Esophagus muscularis mucosa (tissue), 4 donors: ENCODE data around the gene UNC13B. TPM values are rescaled to one million over a fixed set of nuclear protein-coding genes. Genes with fewer than 3 reads are reported as not detected.

Source experiments
- DNase-seq: peaks from one replicate; pipeline ENCODE4 v3.0.0-alpha.2; 2017; ENCODE audit errors: extremely low spot score
- H3K27ac ChIP-seq, 4 donors: fragments of 200-600 bp; sonication (generic); replicated peaks in 1 of 4; 1 replicate in 3 of 4; 2 replicates in 1 of 4; pipeline ENCODE4 v1.5.1; 2016 to 2019; ENCODE audit warnings: mild to moderate bottlenecking in 1 of 4
- H3K27me3 ChIP-seq, 4 donors: fragments of 200-600 bp; sonication (generic); one replicate each; pipeline versions ENCODE4 v1.5.1 to v1.6.0; 2016 to 2019
- H3K36me3 ChIP-seq, 4 donors: fragments of 200-600 bp; sonication (generic); one replicate each; pipeline ENCODE4 v1.5.1; 2016 to 2019
- H3K4me1 ChIP-seq, 4 donors: fragments of 200-600 bp; sonication (generic); one replicate each; pipeline ENCODE4 v1.5.1; 2016 to 2019
- H3K4me3 ChIP-seq, 4 donors: fragments of 200-600 bp; sonication (generic); 1 replicate in 2 of 4; 2 replicates in 2 of 4; pipeline ENCODE4 v1.5.1; 2016 to 2019; ENCODE audit warnings: mild to moderate bottlenecking in 4 of 4, moderate library complexity in 1 of 4
- H3K9me3 ChIP-seq, 4 donors: fragments of 200-600 bp; sonication (generic); 1 replicate in 3 of 4; 2 replicates in 1 of 4; pipeline ENCODE4 v1.5.1; 2016 to 2019
- EP300 ChIP-seq: sonication (generic); formaldehyde crosslinking; IDR thresholded peaks from one replicate; pipeline ENCODE4 v1.6.1; 2017; ENCODE audit warnings: antibody characterized with exemption
- POLR2A ChIP-seq: fragments of 450-650 bp; IDR thresholded peaks from one replicate; pipeline ENCODE4 v1.6.1; 2017; ENCODE audit warnings: antibody characterized with exemption, moderate library complexity, mild to moderate bottlenecking, low read depth
- POLR2AphosphoS5 ChIP-seq, 2 donors: sonication (generic); formaldehyde crosslinking; IDR thresholded peaks; one replicate each; pipeline ENCODE4 v1.6.1; 2017; ENCODE audit warnings: antibody characterized with exemption in 2 of 2
- WGBS: methylation state at CpG from one replicate; pipeline ENCODE4 v1.1.5; 2018; 5-methylcytosine and 5-hydroxymethylcytosine counted together
- intact Hi-C: fragments of 100-400 bp; cut with DNase I; formaldehyde crosslinking; loops from one replicate; pipeline ENCODE4 v1.15.1; 2023
- total RNA-seq, 4 donors: library from RNA; depleted of rRNA; stranded (reverse); fragments of >200 nt; gene quantifications; one replicate each; pipeline versions ENCODE4 v1.1.0 to v1.2.1, GENCODE V29; 2016
- TF ChIP-seq, protein P1 (sequence below), 3 experiments: fragments of 200-600 bp in 2 of 3; fragments of 450-650 bp in 1 of 3; sonication (generic) in 2 of 3; IDR thresholded peaks; one replicate each; pipeline ENCODE4 v1.5.1; 2017 to 2019; ENCODE audit warnings: antibody characterized with exemption in 3 of 3, mild to moderate bottlenecking in 2 of 3, moderate library complexity in 1 of 3

Gene UNC13B
- total RNA-seq, 4 donors from 2014 or later: 21.9 to 30.7 (median 28.7) TPM

DNA sequence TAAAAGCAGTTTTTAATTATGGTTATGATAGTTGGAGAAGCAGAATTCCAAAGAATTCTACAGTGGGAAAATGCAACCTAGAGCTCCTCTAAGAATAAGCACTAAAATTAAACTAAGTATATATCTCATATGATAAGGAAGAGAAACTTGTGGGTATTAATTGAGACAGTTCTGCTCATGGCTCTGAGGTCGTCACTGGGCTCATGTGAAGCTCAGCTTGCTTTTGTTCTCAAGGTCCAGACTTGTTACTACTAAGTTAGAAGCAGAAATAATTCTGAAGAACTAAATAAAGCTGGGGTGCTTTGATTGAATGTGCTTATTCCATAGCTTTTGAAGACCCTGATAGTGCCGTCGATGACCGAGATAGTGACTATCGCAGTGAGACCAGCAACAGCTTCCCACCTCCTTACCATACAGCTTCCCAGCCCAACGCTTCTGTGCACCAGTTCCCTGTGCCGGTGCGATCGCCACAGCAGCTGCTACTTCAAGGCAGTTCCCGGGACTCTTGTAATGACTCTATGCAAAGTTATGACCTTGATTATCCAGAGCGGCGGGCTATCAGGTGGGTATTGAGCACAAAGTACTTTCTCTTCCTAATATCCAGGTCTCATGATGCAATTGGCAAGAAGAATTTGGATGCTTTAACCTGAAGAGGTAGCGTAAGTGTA lies 133.7 kb downstream of the UNC13B start:
- Histone ChIP-seq H3K4me3 (no peak overlapping the region), H3K27me3 (no peaks in the 10 kb centered on the region), H3K27ac (no peak overlapping the region), H3K36me3 (peaks cover 5 to 19% (median 12%) of the 10 kb centered on the region in 4 donors), H3K4me1 (no peaks in the 10 kb centered on the region), H3K9me3 (no peaks in the 10 kb centered on the region)
- WGBS: 91% methylated on average over 13 of the region's 13 CpGs
- DNase-seq: no peak
- TF ChIP-seq POLR2A (no peak), EP300 (no peak), POLR2AphosphoS5 (IDR thresholded peaks at IDR 0.05) (no peak)
- TF ChIP-seq, protein P1, sequence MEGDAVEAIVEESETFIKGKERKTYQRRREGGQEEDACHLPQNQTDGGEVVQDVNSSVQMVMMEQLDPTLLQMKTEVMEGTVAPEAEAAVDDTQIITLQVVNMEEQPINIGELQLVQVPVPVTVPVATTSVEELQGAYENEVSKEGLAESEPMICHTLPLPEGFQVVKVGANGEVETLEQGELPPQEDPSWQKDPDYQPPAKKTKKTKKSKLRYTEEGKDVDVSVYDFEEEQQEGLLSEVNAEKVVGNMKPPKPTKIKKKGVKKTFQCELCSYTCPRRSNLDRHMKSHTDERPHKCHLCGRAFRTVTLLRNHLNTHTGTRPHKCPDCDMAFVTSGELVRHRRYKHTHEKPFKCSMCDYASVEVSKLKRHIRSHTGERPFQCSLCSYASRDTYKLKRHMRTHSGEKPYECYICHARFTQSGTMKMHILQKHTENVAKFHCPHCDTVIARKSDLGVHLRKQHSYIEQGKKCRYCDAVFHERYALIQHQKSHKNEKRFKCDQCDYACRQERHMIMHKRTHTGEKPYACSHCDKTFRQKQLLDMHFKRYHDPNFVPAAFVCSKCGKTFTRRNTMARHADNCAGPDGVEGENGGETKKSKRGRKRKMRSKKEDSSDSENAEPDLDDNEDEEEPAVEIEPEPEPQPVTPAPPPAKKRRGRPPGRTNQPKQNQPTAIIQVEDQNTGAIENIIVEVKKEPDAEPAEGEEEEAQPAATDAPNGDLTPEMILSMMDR (IDR thresholded peaks at IDR 0.05): no peak
- intact Hi-C loops: no loop called here

DNA sequence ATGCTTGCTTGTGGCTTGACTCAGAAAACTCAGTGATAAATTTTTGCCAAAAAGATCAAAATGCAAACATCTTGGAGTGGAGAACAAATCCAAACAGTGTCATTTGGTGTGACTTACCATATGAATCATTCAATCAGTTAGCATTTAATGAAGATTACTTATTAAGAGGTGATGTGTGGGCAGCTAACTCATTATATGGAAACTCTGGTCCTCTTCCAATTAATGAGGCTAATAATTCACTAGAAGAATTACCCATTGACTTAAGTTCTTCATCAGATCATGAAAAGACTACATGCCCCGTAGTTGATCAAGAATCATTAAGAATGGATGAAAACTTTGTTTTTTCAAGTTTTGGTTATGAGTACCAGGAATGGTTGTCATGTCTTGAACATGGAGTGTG lies 141.8 kb downstream of the UNC13B start:
- peaks cover under 1 to 6% (median 3%) of the 10 kb centered on the region in 4 donors for H3K36me3 ChIP-seq
- H3K4me3 ChIP-seq: no peak overlapping the region
- WGBS: 95% methylated on average over 1 of the region's 1 CpG
- no peak overlapping the region for H3K27ac ChIP-seq
- intact Hi-C loops: no loop called here
- H3K27me3 ChIP-seq: no peaks in the 10 kb centered on the region
- no peaks in the 10 kb centered on the region for H3K4me1 ChIP-seq
- H3K9me3 ChIP-seq: no peaks in the 10 kb centered on the region
- no peak for TF ChIP-seq POLR2A
- no peak for TF ChIP-seq EP300
- DNase-seq: no peak

DNA sequence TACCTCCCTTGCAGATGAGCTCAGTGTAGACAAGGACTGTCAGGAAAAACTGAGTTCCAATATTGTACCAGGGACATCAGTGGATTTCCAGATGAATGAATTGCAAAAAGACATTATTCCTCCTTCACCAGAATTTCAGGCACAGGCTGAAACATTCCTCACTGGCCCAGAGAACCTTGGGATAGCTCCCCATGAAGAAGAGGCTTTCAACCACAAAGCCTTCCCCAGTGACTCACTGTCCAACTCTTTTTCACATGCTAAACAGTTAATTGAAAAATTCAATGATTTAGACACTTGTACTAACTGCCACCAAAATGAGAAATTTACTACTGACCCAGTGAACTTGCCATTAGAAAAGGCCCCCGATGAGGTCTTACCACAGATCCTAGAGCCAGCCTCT lies 144.5 kb downstream of the UNC13B start:
- H3K4me1 ChIP-seq: peaks cover 2 to 6% (median 5%) of the 10 kb centered on the region in 4 donors
- intact Hi-C loops: no loop called here
- no peak for DNase-seq
- no peak overlapping the region for H3K4me3 ChIP-seq
- WGBS: 69% methylated on average over 1 of the region's 1 CpG
- H3K27ac ChIP-seq: no peak overlapping the region
- H3K9me3 ChIP-seq: no peaks in the 10 kb centered on the region
- no peak for TF ChIP-seq POLR2A
- TF ChIP-seq, protein P1 (IDR thresholded peaks at IDR 0.05): no peak
- TF ChIP-seq POLR2AphosphoS5 (IDR thresholded peaks at IDR 0.05): no peak
- TF ChIP-seq EP300: no peak
- no peaks in the 10 kb centered on the region for H3K27me3 ChIP-seq
- peaks cover 7 to 9% (median 8%) of the 10 kb centered on the region in 4 donors for H3K36me3 ChIP-seq

DNA sequence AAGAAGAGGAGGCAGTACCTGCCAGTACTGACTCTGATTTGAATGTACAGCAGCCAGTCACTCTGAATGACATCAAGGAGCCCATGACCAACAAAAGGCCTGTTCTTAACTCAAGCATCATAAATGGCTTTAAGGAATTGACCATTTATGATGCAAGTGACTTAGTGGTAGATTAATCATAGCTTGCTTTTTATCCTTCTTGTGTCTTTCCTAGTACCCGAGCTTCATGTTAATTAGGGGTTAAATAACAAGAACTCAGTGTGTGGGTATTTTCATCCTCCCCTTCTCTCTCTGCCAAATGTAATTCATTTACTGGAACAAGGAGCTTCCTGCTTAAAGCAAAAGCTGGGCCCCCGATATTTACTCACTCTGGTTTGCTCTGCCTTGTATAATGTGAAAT lies 146.5 kb downstream of the UNC13B start:
- TF ChIP-seq EP300 (no peak), POLR2A (no peak), POLR2AphosphoS5 (IDR thresholded peaks at IDR 0.05) (no peak)
- TF ChIP-seq, protein P1 (IDR thresholded peaks at IDR 0.05): no peak
- Histone ChIP-seq H3K27me3 (no peaks in the 10 kb centered on the region), H3K4me1 (peaks cover 11 to 14% (median 12%) of the 10 kb centered on the region in 4 donors), H3K27ac (no peak overlapping the region), H3K9me3 (no peaks in the 10 kb centered on the region), H3K4me3 (no peak overlapping the region), H3K36me3 (peaks cover 7 to 9% (median 8%) of the 10 kb centered on the region in 4 donors)
- DNase-seq: no peak
- intact Hi-C loops: no loop called here
- WGBS: 67% methylated on average over 2 of the region's 2 CpGs

DNA sequence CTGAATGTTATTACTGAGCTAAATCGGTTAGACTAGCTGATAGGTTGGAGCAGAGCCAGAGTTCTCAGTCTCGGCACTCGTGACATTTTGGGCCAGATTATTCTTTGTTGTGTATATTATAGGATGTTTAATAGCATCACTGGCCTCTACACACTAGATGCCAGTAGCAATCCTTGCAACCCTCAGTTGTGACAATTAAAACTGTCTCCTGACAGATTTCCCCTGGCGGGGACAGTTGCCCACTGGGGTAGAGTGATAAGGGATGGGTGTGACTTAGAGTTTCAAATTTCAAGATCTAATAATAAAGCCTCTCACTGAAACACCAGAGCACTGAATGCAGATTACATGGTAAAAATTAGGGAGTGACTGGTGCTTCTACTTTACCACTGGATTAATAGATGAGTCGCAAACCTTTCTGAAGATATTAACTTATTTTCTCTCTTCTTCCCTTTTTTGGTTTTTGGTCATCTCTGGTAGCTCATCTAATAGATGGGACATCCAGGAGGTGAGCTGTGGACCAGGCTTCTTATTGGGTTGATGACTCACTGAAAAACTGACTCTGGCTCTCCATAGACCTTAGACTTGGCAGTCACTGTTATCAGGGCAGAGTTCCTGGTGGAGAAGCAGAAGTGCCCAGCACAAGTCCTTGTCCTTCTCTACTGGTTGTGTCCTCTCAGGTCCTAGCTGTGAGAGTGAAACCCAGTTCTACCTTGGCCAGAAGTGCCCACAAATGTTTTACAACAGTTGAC lies 150.3 kb downstream of the UNC13B start:
- Histone ChIP-seq H3K4me1 (peaks cover 11 to 24% (median 22%) of the 10 kb centered on the region in 4 donors), H3K4me3 (no peak overlapping the region), H3K27me3 (no peaks in the 10 kb centered on the region), H3K27ac (no peak overlapping the region), H3K9me3 (no peaks in the 10 kb centered on the region), H3K36me3 (peaks cover 7 to 19% (median 10%) of the 10 kb centered on the region in 4 donors)
- TF ChIP-seq, protein P1 (IDR thresholded peaks at IDR 0.05): no peak
- TF ChIP-seq POLR2A (no peak), POLR2AphosphoS5 (IDR thresholded peaks at IDR 0.05) (no peak), EP300 (no peak)
- DNase-seq: no peak
- intact Hi-C loops: no loop called here
- 77% methylated on average over 5 of the region's 5 CpGs for WGBS
